Cardiac muscle cell (in vitro differentiated cells and primary cell): ENCODE measurements around the gene LDB3. TPM values are rescaled to one million over a fixed set of nuclear protein-coding genes. Genes with fewer than 3 reads are reported as not detected.

Source experiments
- DNase-seq, 2 donors: peaks; one replicate each; pipeline versions ENCODE4 v3.0.0 to v3.0.0-alpha.2; 2010 to 2017; ENCODE audit warnings: low read depth in 1 of 2, low spot score in 1 of 2
- H3K27ac ChIP-seq: fragments of 200-600 bp; sonication (generic); 2 replicates; pipeline ENCODE4 v1.5.1; 2016
- H3K27me3 ChIP-seq: fragments of 200-600 bp; sonication (generic); 2 replicates; pipeline ENCODE4 v1.6.0; 2016; ENCODE audit warnings: control low read depth
- H3K36me3 ChIP-seq: fragments of 200-600 bp; sonication (generic); 2 replicates; pipeline ENCODE4 v1.5.1; 2016; ENCODE audit warnings: control low read depth
- H3K4me1 ChIP-seq: fragments of 200-600 bp; sonication (generic); 2 replicates; pipeline ENCODE4 v1.8.1; 2017; ENCODE audit warnings: low read depth, mild to moderate bottlenecking, mixed run types
- H3K4me3 ChIP-seq: fragments of 200-600 bp; sonication (generic); 2 replicates; pipeline ENCODE4 v1.5.1; 2016; ENCODE audit warnings: mild to moderate bottlenecking
- H3K9me3 ChIP-seq: fragments of 200-600 bp; sonication (generic); 2 replicates; pipeline ENCODE4 v1.5.1; 2017; ENCODE audit warnings: low read depth, mild to moderate bottlenecking, control low read depth
- polyA plus RNA-seq: library from polyadenylated mRNA; unstranded; fragments of >200 nt; fragmentation: Nextera tagmentation; extraction: Ambion mirVana; gene quantifications from 2 replicates; pipeline ENCODE4 v1.2.1, GENCODE V29; 2016
- total RNA-seq: library from RNA; depleted of rRNA; stranded (reverse); fragments of >200 nt; gene quantifications from 2 replicates; pipeline ENCODE4 v1.2.3, GENCODE V29; 2016
- TF ChIP-seq, protein P1 (sequence below): IDR thresholded peaks from 2 replicates; pipeline ENCODE4 v1.5.1; 2012; ENCODE audit warnings: low read depth, mild to moderate bottlenecking, low read length

The LDB3 gene
- total and polyA plus RNA-seq, 2 experiments from 2014 or later, result 213 to 317 TPM

DNA sequence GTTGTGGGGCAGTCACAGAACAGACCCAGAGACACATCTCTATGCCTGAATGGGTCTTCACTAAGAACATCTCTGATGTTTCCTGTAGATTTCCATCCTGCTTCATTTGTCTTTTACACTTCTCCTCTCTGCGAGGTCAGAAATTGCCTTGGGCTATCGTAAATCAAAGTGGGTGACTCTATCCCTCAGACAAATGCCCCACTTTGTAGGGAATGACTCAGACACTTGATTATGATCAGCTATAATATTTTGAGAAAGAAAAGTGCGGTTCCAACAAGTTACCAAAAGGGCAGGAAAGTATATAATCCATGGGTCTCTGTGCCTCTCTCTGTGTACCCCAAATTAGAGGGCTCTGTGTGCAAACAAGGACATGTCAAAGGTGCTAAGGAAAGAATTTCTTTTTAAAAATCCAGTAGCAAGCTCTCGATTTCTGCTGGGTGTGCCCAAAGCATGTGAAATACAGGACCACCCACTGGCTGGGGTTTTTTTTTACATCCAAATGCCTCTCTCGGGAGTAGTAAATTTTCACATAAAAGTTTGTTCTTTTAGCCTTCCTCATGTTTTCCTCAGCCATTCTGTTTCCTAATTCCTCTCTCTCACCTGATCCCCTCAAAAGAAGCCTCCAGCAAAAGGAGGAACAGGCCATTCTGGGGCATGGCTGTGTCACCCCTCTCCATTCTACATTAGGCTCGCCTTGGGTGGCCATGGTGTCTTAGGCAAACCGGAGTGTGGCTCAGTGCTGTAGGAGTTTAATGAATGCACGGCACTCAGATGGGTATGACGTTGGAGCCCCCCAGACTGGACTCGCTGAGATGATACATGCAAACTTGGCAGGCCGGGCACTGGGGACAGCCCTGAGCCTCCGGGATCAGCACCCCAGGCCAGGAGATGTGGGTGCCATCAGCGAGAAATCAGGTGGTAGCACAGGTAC lies 20.3 kb upstream of the LDB3 start:
- no peak for DNase-seq
- Histone ChIP-seq H3K27me3 (no peaks in the 10 kb centered on the region), H3K4me1 (peaks cover 29% of the 10 kb centered on the region), H3K4me3 (no peak overlapping the region), H3K27ac (no peak overlapping the region), H3K9me3 (no peaks in the 10 kb centered on the region), H3K36me3 (no peaks in the 10 kb centered on the region)
- TF ChIP-seq, protein P1, sequence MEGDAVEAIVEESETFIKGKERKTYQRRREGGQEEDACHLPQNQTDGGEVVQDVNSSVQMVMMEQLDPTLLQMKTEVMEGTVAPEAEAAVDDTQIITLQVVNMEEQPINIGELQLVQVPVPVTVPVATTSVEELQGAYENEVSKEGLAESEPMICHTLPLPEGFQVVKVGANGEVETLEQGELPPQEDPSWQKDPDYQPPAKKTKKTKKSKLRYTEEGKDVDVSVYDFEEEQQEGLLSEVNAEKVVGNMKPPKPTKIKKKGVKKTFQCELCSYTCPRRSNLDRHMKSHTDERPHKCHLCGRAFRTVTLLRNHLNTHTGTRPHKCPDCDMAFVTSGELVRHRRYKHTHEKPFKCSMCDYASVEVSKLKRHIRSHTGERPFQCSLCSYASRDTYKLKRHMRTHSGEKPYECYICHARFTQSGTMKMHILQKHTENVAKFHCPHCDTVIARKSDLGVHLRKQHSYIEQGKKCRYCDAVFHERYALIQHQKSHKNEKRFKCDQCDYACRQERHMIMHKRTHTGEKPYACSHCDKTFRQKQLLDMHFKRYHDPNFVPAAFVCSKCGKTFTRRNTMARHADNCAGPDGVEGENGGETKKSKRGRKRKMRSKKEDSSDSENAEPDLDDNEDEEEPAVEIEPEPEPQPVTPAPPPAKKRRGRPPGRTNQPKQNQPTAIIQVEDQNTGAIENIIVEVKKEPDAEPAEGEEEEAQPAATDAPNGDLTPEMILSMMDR, result no peak

DNA sequence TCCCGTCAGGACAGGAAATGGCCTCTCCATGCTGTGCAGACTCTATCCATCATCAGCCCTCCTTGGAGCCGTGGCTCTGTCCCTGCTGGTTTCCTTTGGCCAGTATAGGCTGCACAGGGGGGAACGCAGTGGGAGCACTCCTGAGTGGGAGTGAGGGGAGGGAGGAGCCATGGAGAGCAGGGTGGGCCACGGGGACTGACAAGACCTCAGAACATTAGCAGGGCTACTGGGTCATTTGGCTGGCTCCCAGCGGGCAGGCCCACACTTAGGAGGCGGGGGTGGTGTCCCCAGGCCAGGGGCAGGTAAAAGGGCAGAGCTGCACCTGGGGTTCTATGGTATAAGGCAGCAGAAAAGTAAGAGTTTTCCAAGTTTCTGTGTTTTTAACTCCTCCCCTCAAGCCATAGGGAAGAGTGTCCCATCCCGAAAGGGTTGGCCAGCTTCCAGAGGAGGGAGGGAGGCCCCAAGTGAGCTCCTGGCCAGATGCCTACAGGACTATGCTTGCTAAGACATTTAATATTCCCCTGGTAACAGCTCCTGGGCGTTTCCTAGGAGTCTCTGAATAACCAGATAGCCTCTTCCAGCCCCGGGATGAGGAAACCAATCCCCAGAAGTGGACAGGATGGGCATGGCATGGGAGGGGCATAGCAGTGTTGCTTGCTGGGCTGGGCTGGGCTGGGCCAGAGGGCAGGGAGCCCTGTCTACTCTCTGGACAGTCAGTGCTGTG lies 19.4 kb upstream of the LDB3 start:
- TF ChIP-seq, protein P1, result no peak
- Histone ChIP-seq H3K4me1 (peaks cover 29% of the 10 kb centered on the region), H3K4me3 (no peak overlapping the region), H3K27me3 (no peaks in the 10 kb centered on the region), H3K36me3 (no peaks in the 10 kb centered on the region), H3K9me3 (no peaks in the 10 kb centered on the region), H3K27ac (peak overlapping the region; percentile 28)
- DNase-seq, result peak in 1 of 2 donors; percentile 89

DNA sequence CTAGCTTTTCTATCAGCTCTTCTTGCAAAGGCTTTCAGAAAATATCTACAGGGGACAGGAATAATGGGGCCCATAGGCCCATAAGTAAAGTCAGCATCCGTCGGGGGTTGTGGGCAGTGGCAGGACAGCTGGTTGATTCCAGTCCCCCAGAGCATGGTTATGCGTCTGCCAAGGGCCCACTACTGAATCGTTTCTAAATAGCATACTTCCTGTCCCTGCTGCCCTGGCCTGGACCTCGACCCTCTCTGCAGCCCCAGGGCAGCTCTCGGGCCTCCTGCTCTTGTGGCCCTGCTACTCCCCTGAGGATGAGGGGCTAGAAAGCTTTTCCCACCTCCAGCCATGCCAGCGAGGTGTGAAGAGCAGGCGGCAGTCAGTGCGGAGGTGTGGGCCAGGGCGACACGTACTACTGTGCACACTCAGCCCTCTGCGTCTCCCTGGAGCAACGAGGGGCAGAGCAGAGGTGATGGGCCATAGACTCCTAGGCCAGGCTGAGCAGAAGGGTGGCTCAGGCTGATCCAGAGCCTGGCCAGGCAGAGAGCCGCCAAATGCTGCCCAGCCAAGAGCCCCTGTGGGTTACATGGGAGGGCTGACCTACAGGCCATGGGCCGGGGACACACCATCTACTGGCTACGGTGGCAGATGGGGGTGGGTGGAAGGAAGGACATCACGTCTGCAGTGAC lies 18.7 kb upstream of the LDB3 start:
- no peaks in the 10 kb centered on the region for H3K9me3 ChIP-seq
- H3K36me3 ChIP-seq, result no peaks in the 10 kb centered on the region
- TF ChIP-seq, protein P1, result no peak
- DNase-seq, result no peak
- peak overlapping the region; percentile 28 for H3K27ac ChIP-seq
- peaks cover 29% of the 10 kb centered on the region for H3K4me1 ChIP-seq
- H3K4me3 ChIP-seq, result no peak overlapping the region
- H3K27me3 ChIP-seq, result no peaks in the 10 kb centered on the region

DNA sequence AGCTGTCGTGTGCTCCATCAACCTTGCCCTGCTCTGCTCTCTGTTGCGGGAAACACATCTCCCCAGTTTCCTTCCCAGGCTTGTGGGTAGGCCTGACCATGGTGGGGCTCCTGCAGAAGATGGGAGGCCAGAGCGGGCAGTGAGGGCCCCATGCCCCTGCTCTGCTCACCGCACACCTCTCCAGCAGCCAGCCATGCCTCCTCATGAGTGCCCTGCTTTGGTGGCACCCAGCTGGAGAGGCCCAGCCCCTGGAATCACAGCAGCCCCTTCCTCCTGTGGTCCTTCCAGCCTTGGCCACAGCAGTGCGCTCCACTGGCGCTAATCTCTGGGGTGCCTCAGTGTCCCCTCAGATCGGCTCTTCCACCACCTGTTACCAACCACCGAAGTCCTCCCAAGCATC lies 18.2 kb upstream of the LDB3 start:
- H3K4me3 ChIP-seq, result no peak overlapping the region
- H3K9me3 ChIP-seq, result no peaks in the 10 kb centered on the region
- H3K27ac ChIP-seq, result no peak overlapping the region
- TF ChIP-seq, protein P1, result no peak
- DNase-seq, result no peak
- H3K4me1 ChIP-seq, result peaks cover 29% of the 10 kb centered on the region
- H3K36me3 ChIP-seq, result no peaks in the 10 kb centered on the region
- H3K27me3 ChIP-seq, result no peaks in the 10 kb centered on the region

DNA sequence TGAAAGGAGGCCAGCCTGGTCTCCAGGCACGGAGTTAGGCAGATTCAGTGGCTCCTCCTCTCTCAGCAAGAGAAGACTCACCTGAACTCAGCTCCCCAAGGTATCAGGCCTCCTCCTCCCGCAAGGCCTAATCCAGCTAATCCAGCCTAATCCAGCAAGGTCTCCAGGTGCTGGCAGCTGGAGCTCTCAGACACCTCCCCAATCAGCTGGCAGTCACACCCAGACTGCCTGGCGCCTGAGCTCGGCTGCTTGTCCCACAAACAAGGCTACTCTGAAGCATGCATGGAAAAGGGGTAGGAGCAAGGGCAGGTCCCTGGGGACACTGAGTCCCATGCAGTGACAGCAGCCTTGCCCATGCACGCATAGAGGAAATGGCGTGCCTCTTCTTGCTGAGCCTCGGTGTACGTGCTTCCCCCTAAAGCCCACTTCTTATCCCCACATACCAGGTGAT lies 17.3 kb upstream of the LDB3 start:
- H3K4me3 ChIP-seq, result no peak overlapping the region
- TF ChIP-seq, protein P1, result no peak
- no peak for DNase-seq
- no peaks in the 10 kb centered on the region for H3K36me3 ChIP-seq
- H3K27ac ChIP-seq, result no peak overlapping the region
- H3K27me3 ChIP-seq, result no peaks in the 10 kb centered on the region
- peaks cover 29% of the 10 kb centered on the region for H3K4me1 ChIP-seq
- H3K9me3 ChIP-seq, result no peaks in the 10 kb centered on the region
